ENCODE data around the gene TLR3. TPM values are rescaled to one million over a fixed set of nuclear protein-coding genes. Genes with fewer than 3 reads are reported as not detected.

Gene TLR3
- total RNA-seq, 6 experiments from 2014 or later: 0.20 to 0.90 (median 0.45) TPM

DNA sequence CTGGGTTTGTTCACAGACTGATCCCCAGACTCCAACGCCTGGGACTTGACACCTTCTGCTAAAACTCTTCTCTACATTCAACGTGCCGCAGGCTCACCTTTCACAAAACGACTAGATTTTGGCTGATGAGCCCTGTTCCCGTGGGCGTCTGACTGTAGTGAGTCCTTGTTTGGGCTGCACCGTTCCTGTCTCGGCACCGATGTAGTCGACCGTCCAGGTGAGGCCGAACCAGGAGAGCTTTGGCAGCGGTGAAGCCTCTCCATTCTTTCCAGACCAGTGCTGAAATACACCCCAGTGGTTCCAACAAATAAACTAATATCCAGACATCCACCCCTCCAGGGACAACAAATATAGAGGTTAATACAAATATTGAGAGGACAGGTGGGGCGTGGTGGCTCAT lies 45.0 kb upstream of the TLR3 start:
- Mint-ChIP-seq H3K36me3 (ENCODE audit: low read depth) (no peaks in the 10 kb centered on the region), H3K4me3 (no peak overlapping the region), H3K4me1 (ENCODE audit: low read depth) (no peaks in the 10 kb centered on the region; the same call in 1 of the 2 replicates), H3K27me3 (ENCODE audit: insufficient read depth) (peaks cover 26% of the 10 kb centered on the region), H3K9me3 (no peaks in the 10 kb centered on the region), H3K27ac (no peak overlapping the region)
- TF ChIP-seq, protein P1, sequence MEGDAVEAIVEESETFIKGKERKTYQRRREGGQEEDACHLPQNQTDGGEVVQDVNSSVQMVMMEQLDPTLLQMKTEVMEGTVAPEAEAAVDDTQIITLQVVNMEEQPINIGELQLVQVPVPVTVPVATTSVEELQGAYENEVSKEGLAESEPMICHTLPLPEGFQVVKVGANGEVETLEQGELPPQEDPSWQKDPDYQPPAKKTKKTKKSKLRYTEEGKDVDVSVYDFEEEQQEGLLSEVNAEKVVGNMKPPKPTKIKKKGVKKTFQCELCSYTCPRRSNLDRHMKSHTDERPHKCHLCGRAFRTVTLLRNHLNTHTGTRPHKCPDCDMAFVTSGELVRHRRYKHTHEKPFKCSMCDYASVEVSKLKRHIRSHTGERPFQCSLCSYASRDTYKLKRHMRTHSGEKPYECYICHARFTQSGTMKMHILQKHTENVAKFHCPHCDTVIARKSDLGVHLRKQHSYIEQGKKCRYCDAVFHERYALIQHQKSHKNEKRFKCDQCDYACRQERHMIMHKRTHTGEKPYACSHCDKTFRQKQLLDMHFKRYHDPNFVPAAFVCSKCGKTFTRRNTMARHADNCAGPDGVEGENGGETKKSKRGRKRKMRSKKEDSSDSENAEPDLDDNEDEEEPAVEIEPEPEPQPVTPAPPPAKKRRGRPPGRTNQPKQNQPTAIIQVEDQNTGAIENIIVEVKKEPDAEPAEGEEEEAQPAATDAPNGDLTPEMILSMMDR (IDR thresholded peaks at IDR 0.05): no peak
- DNase-seq: no peak

DNA sequence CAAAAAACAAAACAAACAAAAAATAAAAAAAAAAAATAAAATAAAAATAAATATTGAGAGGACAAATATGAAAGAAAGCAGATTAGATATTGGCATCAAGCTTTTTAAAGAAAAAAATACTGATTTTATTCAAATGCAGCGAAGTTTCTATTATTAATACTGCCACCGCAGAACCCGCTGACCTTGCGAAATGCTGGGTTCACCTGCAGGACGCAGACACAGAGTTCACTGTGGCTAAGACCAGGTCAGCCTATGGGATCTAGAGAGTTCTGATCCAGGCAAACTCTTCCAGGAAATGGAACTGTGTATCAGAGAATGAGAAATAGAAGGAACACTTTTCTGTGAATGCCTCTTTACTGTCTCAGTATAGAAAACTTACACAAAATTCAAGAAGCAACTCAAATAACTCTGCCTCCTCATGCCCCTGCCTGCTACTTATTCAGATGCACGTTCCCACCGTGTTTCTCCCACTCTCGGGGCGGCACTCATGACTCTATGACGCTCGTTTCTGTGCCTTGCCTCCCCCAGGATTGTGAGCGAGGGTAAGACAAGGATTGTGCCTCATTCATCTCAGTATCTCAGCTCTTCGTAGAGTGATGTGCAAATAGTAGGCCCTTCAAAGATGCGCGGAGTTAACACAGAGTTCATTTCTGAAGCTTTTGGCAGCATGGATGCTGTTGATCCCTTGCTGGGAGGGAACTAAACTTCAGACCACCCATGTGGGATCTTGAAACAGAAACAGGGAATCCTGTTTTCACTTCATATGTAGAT lies 44.1 kb upstream of the TLR3 start:
- H3K4me1 Mint-ChIP-seq (ENCODE audit: low read depth): no peaks in the 10 kb centered on the region; the same call in 1 of the 2 replicates
- H3K36me3 Mint-ChIP-seq (ENCODE audit: low read depth): no peaks in the 10 kb centered on the region
- no peak overlapping the region for H3K4me3 Mint-ChIP-seq
- no peak for DNase-seq
- H3K27ac Mint-ChIP-seq: no peak overlapping the region
- TF ChIP-seq, protein P1 (IDR thresholded peaks at IDR 0.05): no peak
- peaks cover 29% of the 10 kb centered on the region for H3K27me3 Mint-ChIP-seq (ENCODE audit: insufficient read depth)
- H3K9me3 Mint-ChIP-seq: no peaks in the 10 kb centered on the region

DNA sequence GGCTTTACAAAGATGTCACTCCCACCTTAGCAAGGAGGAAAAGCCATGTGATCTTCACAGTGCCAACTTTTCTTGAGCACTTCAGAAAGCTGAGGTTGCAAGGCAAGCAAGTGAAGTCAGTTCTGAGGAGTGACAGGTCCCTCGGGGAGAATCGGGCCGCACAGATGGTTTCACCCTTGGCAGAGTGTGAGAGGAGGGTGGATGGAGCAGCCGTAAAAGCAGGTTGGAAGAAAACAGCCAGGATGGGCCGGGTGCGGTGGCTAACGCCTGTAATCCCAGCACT lies 43.6 kb upstream of the TLR3 start:
- H3K4me1 Mint-ChIP-seq (ENCODE audit: low read depth): no peaks in the 10 kb centered on the region; the same call in 1 of the 2 replicates
- H3K27ac Mint-ChIP-seq: no peak overlapping the region
- peaks cover 31% of the 10 kb centered on the region for H3K27me3 Mint-ChIP-seq (ENCODE audit: insufficient read depth)
- no peaks in the 10 kb centered on the region for H3K9me3 Mint-ChIP-seq
- no peak for DNase-seq
- H3K4me3 Mint-ChIP-seq: no peak overlapping the region
- H3K36me3 Mint-ChIP-seq (ENCODE audit: low read depth): no peaks in the 10 kb centered on the region
- TF ChIP-seq, protein P1 (IDR thresholded peaks at IDR 0.05): no peak

DNA sequence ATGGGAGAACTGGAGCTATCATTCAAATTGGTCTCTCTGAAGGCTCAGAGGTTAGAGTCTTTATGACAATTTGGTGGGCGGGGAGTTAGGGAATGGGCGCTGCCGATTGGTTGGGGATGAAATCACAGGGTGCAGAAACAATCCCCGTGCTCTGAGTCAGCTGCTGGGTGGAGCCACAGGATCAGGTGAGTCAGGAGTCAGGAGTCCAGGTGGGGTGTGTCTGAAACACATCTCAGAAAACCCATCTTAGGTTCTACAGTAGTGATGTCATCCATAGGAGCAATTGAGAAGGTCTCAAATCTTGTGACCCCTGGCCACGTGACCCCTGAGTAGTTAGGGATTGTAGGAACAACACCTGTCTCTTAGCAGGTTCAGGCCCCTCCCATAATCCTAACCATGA lies 41.6 kb upstream of the TLR3 start:
- no peak for DNase-seq
- Mint-ChIP-seq H3K4me3 (no peak overlapping the region), H3K27ac (no peak overlapping the region), H3K36me3 (ENCODE audit: low read depth) (no peaks in the 10 kb centered on the region), H3K4me1 (ENCODE audit: low read depth) (no peaks in the 10 kb centered on the region), H3K9me3 (no peaks in the 10 kb centered on the region), H3K27me3 (ENCODE audit: insufficient read depth) (peaks cover 37% of the 10 kb centered on the region)
- TF ChIP-seq, protein P1 (IDR thresholded peaks at IDR 0.05): no peak

DNA sequence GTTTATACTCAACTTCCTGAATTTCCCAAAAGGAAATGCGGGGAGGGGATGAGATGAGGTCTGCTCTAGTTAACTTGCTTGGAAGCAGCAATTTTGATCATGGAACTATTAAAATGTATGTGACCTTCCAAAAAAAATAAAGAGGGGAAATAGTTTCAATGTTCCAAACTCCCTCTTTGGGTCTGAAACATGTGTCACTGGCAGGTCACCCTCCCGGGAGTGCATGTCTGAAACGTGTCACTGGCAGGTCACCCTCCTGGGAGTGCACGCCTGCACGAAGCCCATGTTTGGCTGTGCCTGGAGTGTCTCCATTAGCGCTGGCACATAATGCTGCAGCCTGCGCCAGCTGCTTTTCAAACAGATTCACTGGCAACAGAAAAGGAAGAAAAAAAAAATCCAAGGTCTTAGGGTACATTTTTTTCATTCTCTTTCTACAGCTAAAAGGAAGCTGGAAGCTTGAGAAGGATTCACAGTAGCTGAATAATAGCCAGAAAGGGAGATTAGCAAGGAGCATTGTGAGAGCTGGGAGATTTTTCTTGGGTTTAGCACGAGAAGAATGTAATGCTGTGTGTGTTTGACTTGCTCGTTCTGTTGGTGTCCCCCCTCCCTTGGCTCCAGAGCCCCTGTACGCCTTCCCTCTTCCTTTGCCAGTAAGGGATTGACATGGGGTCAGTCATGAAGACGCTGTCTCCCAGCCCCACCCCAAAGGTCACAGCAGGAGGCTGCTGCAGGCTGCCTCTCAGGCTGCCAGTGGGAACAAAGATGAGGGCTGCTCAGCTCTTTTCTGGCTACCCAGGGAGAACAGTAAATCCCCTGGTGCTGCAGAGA lies 39.2 kb upstream of the TLR3 start:
- Mint-ChIP-seq H3K4me1 (ENCODE audit: low read depth) (no peaks in the 10 kb centered on the region), H3K9me3 (peaks cover 7% of the 10 kb centered on the region), H3K27ac (no peak overlapping the region), H3K27me3 (ENCODE audit: insufficient read depth) (peaks cover 32% of the 10 kb centered on the region), H3K36me3 (ENCODE audit: low read depth) (peaks cover 3% of the 10 kb centered on the region), H3K4me3 (no peak overlapping the region; the same call in 1 of the 2 replicates)
- peak; percentile 12 for DNase-seq
- TF ChIP-seq, protein P1 (IDR thresholded peaks at IDR 0.05): no peak
